NCI-H2171 (cell line): ENCODE results near the gene SMAD2.
"Not testable (repeated sequence)": the region's sequence is repeated elsewhere in the genome, so short reads cannot be mapped to it uniquely, and the experiment has no call there.

Source experiments
- DNase-seq: peaks from one replicate; lab custom pipeline; 2025; lab: John Stamatoyannopoulos, UW

SMAD2 gene

GRCh38 chr18:47844828-47845498, 85.5 kb downstream of the SMAD2 start:
- DNase-seq, result no peak

- peak; percentile 15 for DNase-seq
Measured at GRCh38 chr18:47842836-47843235, 87.6 kb downstream of the SMAD2 start.

- DNase-seq, result no peak
Measured at GRCh38 chr18:47838396-47838795, 92.1 kb downstream of the SMAD2 start.

- no peak for DNase-seq
Measured at GRCh38 chr18:47832348-47832747, 98.1 kb downstream of the SMAD2 start.

GRCh38 chr18:47831351-47831750, 99.1 kb downstream of the SMAD2 start:
- no peak for DNase-seq

- DNase-seq, result no peak
Measured at GRCh38 chr18:47830772-47831171, 99.7 kb downstream of the SMAD2 start.

GRCh38 chr18:47829831-47830230, 100.6 kb downstream of the SMAD2 start:
- DNase-seq, result no peak

GRCh38 chr18:47828031-47828430, 102.4 kb downstream of the SMAD2 start:
- DNase-seq, result not testable (repeated sequence)

GRCh38 chr18:47826157-47827074, 104.0 kb downstream of the SMAD2 start:
- no peak for DNase-seq

GRCh38 chr18:47821314-47821713, 109.1 kb downstream of the SMAD2 start:
- DNase-seq, result no peak

GRCh38 chr18:47817795-47818077, 112.7 kb downstream of the SMAD2 start:
- DNase-seq, result no peak

- DNase-seq, result no peak
Measured at GRCh38 chr18:47817017-47817794, 113.3 kb downstream of the SMAD2 start.

GRCh38 chr18:47815486-47816270, 114.8 kb downstream of the SMAD2 start:
- no peak for DNase-seq

- peak; percentile 16 for DNase-seq
Measured at GRCh38 chr18:47809420-47809819, 121.0 kb downstream of the SMAD2 start.

GRCh38 chr18:47802802-47803201, 127.7 kb downstream of the SMAD2 start:
- DNase-seq, result no peak

GRCh38 chr18:47801817-47802216, 128.6 kb downstream of the SMAD2 start:
- DNase-seq, result no peak

- DNase-seq, result no peak
Measured at GRCh38 chr18:47800756-47801155, 129.7 kb downstream of the SMAD2 start.

- DNase-seq, result no peak
Measured at GRCh38 chr18:47800248-47800647, 130.2 kb downstream of the SMAD2 start.

- no peak for DNase-seq
Measured at GRCh38 chr18:47799376-47799775, 131.1 kb downstream of the SMAD2 start.

GRCh38 chr18:47798366-47798765, 132.1 kb downstream of the SMAD2 start:
- DNase-seq, result no peak

- no peak for DNase-seq
Measured at GRCh38 chr18:47797126-47797525, 133.3 kb downstream of the SMAD2 start.

GRCh38 chr18:47795434-47795814, 135.0 kb downstream of the SMAD2 start:
- DNase-seq, result no peak
